K562 (cell line): ENCODE data around the gene SBF1. TPM values are rescaled to one million over a fixed set of nuclear protein-coding genes. Genes with fewer than 3 reads are reported as not detected.
A peak's percentile ranks its signal among the peaks of the same experiment; 100 is the strongest.

Source experiments
- ATAC-seq: fragments of 200-7000 bp; cut with Tn5 transposase; 3 replicates; pipeline ENCODE4 v1.9.1; 2020; ENCODE audit warnings: moderate library complexity
- BruUV-seq: library from RNA; stranded (reverse); fragments of 400-500 nt; replicated peaks from 2 replicates; lab custom pipeline; 2021; lab: Mats Ljungman, UMichigan
- CTCF ChIA-PET: fragments of 300-600 bp; formaldehyde crosslinking; extraction: SDS; loops from one replicate; lab custom pipeline; 2021; ENCODE audit warnings: low intra/inter-chr PET ratio; lab: Yijun Ruan, JAX
- POLR2A ChIA-PET: fragments of 300-600, 350-650 bp; sonication (Branson Sonifier 250); formaldehyde crosslinking; extraction: SDS; loops from one replicate; lab custom pipeline; 2021; ENCODE audit warnings: antibody characterized with exemption, inconsistent platforms; lab: Yijun Ruan, JAX
- DNase-seq, 4 experiments: peaks; one replicate each; pipeline versions ENCODE4 v3.0.0 to v3.0.0-alpha.2; 2011 to 2018; ENCODE audit warnings: low spot score in 3 of 4, mixed read lengths in 3 of 4; ENCODE audit errors: extremely low read depth in 1 of 4
- FAIRE-seq: peaks from 2 replicates; lab custom pipeline; 2011; peaks lifted over from hg19 to GRCh38; lab: Jason Lieb, UNC
- H2AFZ ChIP-seq: 2 replicates; pipeline ENCODE4 v1.6.0; 2011; ENCODE audit warnings: low read depth, low read length, control low read depth, inconsistent platforms
- H3K27ac ChIP-seq: fragments of 200-600 bp; 3 replicates; pipeline ENCODE4 v1.8.0; 2011; ENCODE audit warnings: low read depth, mild to moderate bottlenecking, control low read depth, inconsistent platforms, low read length, moderate library complexity, mixed read lengths; ENCODE audit errors: extremely low read depth
- H3K27me3 ChIP-seq, 2 experiments: fragments of 300-600 bp in 1 of 2; 2 replicates in 1 of 2; 3 replicates in 1 of 2; pipeline versions ENCODE4 v1.6.0 to v1.8.0; 2011; ENCODE audit warnings: inconsistent platforms in 2 of 2, low read length in 2 of 2, mild to moderate bottlenecking in 1 of 2, mixed read lengths in 1 of 2, moderate library complexity in 1 of 2; ENCODE audit not compliant: control insufficient read depth in 2 of 2, insufficient read depth in 2 of 2
- H3K36me3 ChIP-seq: fragments of 300-600 bp; 3 replicates; pipeline ENCODE4 v1.8.0; 2011; ENCODE audit warnings: mild to moderate bottlenecking, low read length, inconsistent platforms; ENCODE audit not compliant: control insufficient read depth, insufficient read depth
- H3K4me1 ChIP-seq, 2 experiments: fragments of 200-600 bp in 1 of 2; replicated peaks in 1 of 2; 2 replicates in 1 of 2; 3 replicates in 1 of 2; pipeline versions ENCODE4 v1.5.1 to v1.8.0; 2011; ENCODE audit warnings: inconsistent platforms in 2 of 2, low read length in 2 of 2, mild to moderate bottlenecking in 1 of 2, mixed read lengths in 1 of 2, moderate library complexity in 1 of 2; ENCODE audit not compliant: control insufficient read depth in 2 of 2, insufficient read depth in 2 of 2
- H3K4me2 ChIP-seq: 2 replicates; pipeline ENCODE4 v1.6.1; 2011; ENCODE audit warnings: low read length, control low read depth, inconsistent platforms, mixed read lengths; ENCODE audit not compliant: insufficient read depth
- H3K4me3 ChIP-seq: fragments of 200-600 bp; sonication (generic), shearing (Covaris generic); 2 replicates; pipeline ENCODE4 v1.5.1; 2016; ENCODE audit warnings: control low read depth, inconsistent platforms
- H3K79me2 ChIP-seq: fragments of 200-600 bp; 3 replicates; pipeline ENCODE4 v1.8.0; 2011; ENCODE audit warnings: low read length, inconsistent platforms; ENCODE audit not compliant: control insufficient read depth, insufficient read depth
- H3K9ac ChIP-seq, 2 experiments: 2 replicates each; pipeline versions ENCODE4 v1.6.0 to v1.6.1; 2011; ENCODE audit warnings: low read depth in 2 of 2, low read length in 2 of 2, control low read depth in 1 of 2, inconsistent platforms in 1 of 2, mild to moderate bottlenecking in 1 of 2, mixed read lengths in 1 of 2; ENCODE audit not compliant: insufficient read depth in 1 of 2
- H3K9me1 ChIP-seq: one replicate; pipeline ENCODE4 v1.6.0; 2011; ENCODE audit warnings: inconsistent platforms, mild to moderate bottlenecking, low read length, moderate library complexity; ENCODE audit not compliant: control insufficient read depth, insufficient read depth
- H3K9me3 ChIP-seq: replicated peaks from 2 replicates; pipeline ENCODE4 v1.5.1; 2011; ENCODE audit warnings: low read depth, low read length, inconsistent platforms; ENCODE audit not compliant: control insufficient read depth, insufficient read depth
- H4K20me1 ChIP-seq: replicated peaks from 2 replicates; pipeline ENCODE4 v1.6.1; 2011; ENCODE audit warnings: low read length, inconsistent platforms, mixed read lengths; ENCODE audit not compliant: control insufficient read depth, insufficient read depth
- POLR2G ChIP-seq: fragments of 200-400 bp; formaldehyde crosslinking; IDR thresholded peaks from 2 replicates; pipeline ENCODE4 v1.6.1; 2017; ENCODE audit warnings: low read depth, mild to moderate bottlenecking, antibody characterized with exemption, low read length, moderate library complexity
- ZBTB33 ChIP-seq: sonication (generic); formaldehyde crosslinking; IDR thresholded peaks from 2 replicates; pipeline ENCODE4 v1.8.1; 2023; ENCODE audit warnings: mild to moderate bottlenecking, missing genetic modification reagents
- ZFX ChIP-seq: sonication (generic); formaldehyde crosslinking; IDR thresholded peaks from 2 replicates; pipeline ENCODE4 v1.8.0; 2022; ENCODE audit warnings: mild to moderate bottlenecking, missing genetic modification reagents, moderate library complexity
- WGBS: fragments of 100-300 bp; shearing (Covaris generic); methylation state at CpG from one replicate; pipeline ENCODE4 v1.1.6; 2016; ENCODE audit warnings: low coverage, mixed read lengths; ENCODE audit not compliant: insufficient coverage; ENCODE audit errors: missing lambda C conversion rate; 5-methylcytosine and 5-hydroxymethylcytosine counted together
- in situ Hi-C: fragments of 300-500 bp; cut with MboI; formaldehyde crosslinking; loops from 4 replicates; pipeline ENCODE4 v1.15.0; 2018; ENCODE audit warnings: inconsistent platforms, mixed read lengths
- intact Hi-C: fragments of 100-400 bp; cut with micrococcal nuclease; formaldehyde crosslinking; loops from 2 replicates; pipeline ENCODE4 v1.14.2; 2022
- polyA plus RNA-seq, 8 experiments: library from polyadenylated mRNA; depleted of rRNA in 4 of 8; stranded (reverse) in 5 of 8; unstranded in 3 of 8; fragments of >200 nt; fragmentation: Nextera tagmentation in 2 of 8; fragmentation: Illumina TruSeq in 1 of 8; extraction: Ambion mirVana in 2 of 8; extraction: Trizol in 1 of 8; gene quantifications; 2 replicates each; pipeline versions ENCODE4 v1.2.1 to v1.2.3, GENCODE V29; 2011 to 2014; ENCODE audit warnings: inconsistent platforms in 1 of 8, missing spikeins in 1 of 8
- total RNA-seq, 7 experiments: library from RNA; depleted of rRNA in 6 of 7; stranded (reverse); fragments of >200 nt in 6 of 7; fragmentation: Illumina TruSeq in 2 of 7; extraction: Trizol in 2 of 7; gene quantifications; 2 replicates each; pipeline versions ENCODE4 v1.2.1 to v1.2.3, GENCODE V29; 2011 to 2021; ENCODE audit warnings: low replicate concordance in 1 of 7

SBF1 gene
- total and polyA plus RNA-seq, 9 of the 15 experiments (the other 6 are each of a cell fraction or from before 2014, with no cell fraction given): 0.44 to 50.4 (median 11.4) TPM

DNA sequence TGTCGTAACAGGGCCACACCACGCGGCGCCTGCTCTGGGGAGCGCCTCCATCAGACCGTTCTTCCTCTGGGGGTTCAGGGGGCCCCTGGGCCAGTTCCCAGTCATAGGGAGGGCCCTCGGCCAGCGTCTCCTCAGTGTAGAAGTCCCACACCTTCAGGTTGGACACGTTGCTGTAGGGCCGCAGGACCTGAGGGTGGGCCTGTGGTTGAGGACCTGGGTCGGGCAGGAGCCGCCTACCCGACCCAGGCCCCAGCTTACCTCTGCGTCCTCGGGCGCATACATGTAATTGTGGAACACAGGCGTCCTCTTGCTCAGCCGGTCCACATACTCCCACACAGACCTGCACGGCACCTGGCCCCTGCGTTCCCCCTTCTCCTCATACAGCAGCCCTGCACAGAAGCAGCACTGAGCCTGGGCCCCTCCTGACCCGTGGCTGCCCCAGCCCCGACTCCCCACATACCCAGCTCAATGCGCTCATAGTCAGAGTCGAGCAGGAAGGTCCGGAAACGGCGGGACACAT, 20.2 kb downstream of the SBF1 start:
- ATAC-seq: no peak
- no peaks in the 10 kb centered on the region for H3K9me3 ChIP-seq
- H3K4me2 ChIP-seq: no peak overlapping the region
- in situ Hi-C loops: no loop called here
- no peak overlapping the region for H3K27ac ChIP-seq
- H3K79me2 ChIP-seq: no peaks in the 10 kb centered on the region
- intact Hi-C loops: no loop called here
- H2AFZ ChIP-seq: no peak overlapping the region
- no peak for TF ChIP-seq ZFX (CRISPR knock-in tag)
- TF ChIP-seq POLR2G: peak; percentile 24
- no peak for TF ChIP-seq ZBTB33 (CRISPR knock-in tag)
- TF ChIP-seq, all 486 proteins: peak for 1
- peaks cover 2% of the 10 kb centered on the region for H3K9me1 ChIP-seq
- no peak overlapping the region for H3K9ac ChIP-seq
- no peak for FAIRE-seq
- ChIA-PET POLR2A (no interaction called here), CTCF (no interaction called here)
- 96% methylated on average over 4 of the region's 27 CpGs for WGBS
- no peak overlapping the region for H3K4me3 ChIP-seq
- no TSS peak for BruUV-seq
- no peak for DNase-seq
- no peaks in the 10 kb centered on the region for H4K20me1 ChIP-seq
- H3K36me3 ChIP-seq: peaks cover 44% of the 10 kb centered on the region; the same call in 1 of the 3 replicates
- peaks cover 0 to 9% of the 10 kb centered on the region in 2 experiments; a peak in 2 of 5 replicates for H3K4me1 ChIP-seq
- no peaks in the 10 kb centered on the region for H3K27me3 ChIP-seq
